ENCODE data around the gene CCDC88B. TPM values are rescaled to one million over a fixed set of nuclear protein-coding genes. Genes with fewer than 3 reads are reported as not detected.

CCDC88B gene
- total and polyA plus RNA-seq, 10 of the 15 experiments (the other 5 are each of a cell fraction or from before 2014, with no cell fraction given) = 0.24 to 66.0 (median 19.2) TPM

- intact Hi-C loops (cut with micrococcal nuclease; ENCODE audit: unreplicated experiment) = no loop called here
- Histone ChIP-seq H3K27me3 (replicated peaks in 1 of 2; ENCODE audit: control insufficient read depth in 2 of 2, insufficient read depth in 2 of 2, low read length in 1 of 2) (no peaks in the 10 kb centered on the region), H3K4me2 (ENCODE audit: control insufficient read depth, insufficient read depth) (no peak overlapping the region), H2AFZ (ENCODE audit: control insufficient read depth, low read depth, low read length) (no peak overlapping the region), H3K4me1 (ENCODE audit: control insufficient read depth, insufficient read depth, low read length) (peaks cover 4% of the 10 kb centered on the region; the same call in 1 of the 2 replicates), H3K27ac (ENCODE audit: control insufficient read depth, insufficient read depth) (no peak overlapping the region), H3K79me2 (ENCODE audit: control insufficient read depth, insufficient read depth, low read length) (peaks cover 22% of the 10 kb centered on the region), H3K36me3 (ENCODE audit: control insufficient read depth in 2 of 2, insufficient read depth in 2 of 2, low read length in 1 of 2) (peaks cover 0 to 2% of the 10 kb centered on the region in 2 experiments; a peak in 2 of 4 replicates), H3K9me3 (replicated peaks; ENCODE audit: control insufficient read depth, insufficient read depth, low read length) (no peaks in the 10 kb centered on the region), H4K20me1 (ENCODE audit: control insufficient read depth, insufficient read depth) (no peaks in the 10 kb centered on the region), H3K4me3 (no peak overlapping the region), H3K9ac (ENCODE audit: control insufficient read depth, insufficient read depth, low read length) (no peak overlapping the region)
- BruUV-seq (replicated peaks) = no TSS peak
- ChIA-PET CTCF (interaction anchor here (0.6 to 3.6 kb wide), 3 partner anchors 10 to 33 kb away, joined by 3 to 18 read pairs (median 3); no protein-coding TSS in a partner anchor), RAD21 (ENCODE audit: unreplicated experiment) (no interaction called here), POLR2A (interaction anchor here (2.1 kb wide), 1 partner anchor 10 kb away, joined by 6 read pairs; no protein-coding TSS in a partner anchor), SMC1A (ENCODE audit: uncharacterized antibody, unreplicated experiment) (interaction anchor here (1.5 kb wide), 1 partner anchor 10 kb away, joined by 4 read pairs; no protein-coding TSS in a partner anchor)
- DNase-seq (ENCODE audit: low read depth, low spot score) (no peak), ATAC-seq (no peak), FAIRE-seq (no peak)
- TF ChIP-seq NR2F1 (conservative IDR thresholded peaks at IDR 0.05) = no peak
- TF ChIP-seq PML (IDR thresholded peaks at IDR 0.05; ENCODE audit: low read length) = no peak
- TF ChIP-seq SPI1 (IDR thresholded peaks at IDR 0.05; ENCODE audit: borderline replicate concordance, insufficient read depth, low read depth, low read length) = no peak
- no peak for TF ChIP-seq MTA2 (IDR thresholded peaks at IDR 0.05; ENCODE audit: low read depth)
- TF ChIP-seq NBN (IDR thresholded peaks at IDR 0.05) = no peak
- no peak for TF ChIP-seq JUND (IDR thresholded peaks at IDR 0.05; ENCODE audit: low read depth, low read length)
- no peak for TF ChIP-seq ASH2L (IDR thresholded peaks at IDR 0.05; ENCODE audit: borderline replicate concordance, low read depth)
- TF ChIP-seq ZNF687 (IDR thresholded peaks at IDR 0.05) = no peak
- no peak for TF ChIP-seq PBX3 (IDR thresholded peaks at IDR 0.05; ENCODE audit: insufficient replicate concordance, low read depth, low read length)
- TF ChIP-seq FOXM1 (IDR thresholded peaks at IDR 0.05; ENCODE audit: low read depth, low read length) = no peak
- TF ChIP-seq ZNF592 (IDR thresholded peaks at IDR 0.05) = no peak
- no peak for TF ChIP-seq NFXL1 (IDR thresholded peaks at IDR 0.05; ENCODE audit: borderline replicate concordance)
- TF ChIP-seq EGR1 (IDR thresholded peaks at IDR 0.05; ENCODE audit: borderline replicate concordance in 1 of 2, low read depth in 2 of 2, low read length in 2 of 2) = no peak
- 88% methylated on average over 5 of the region's 5 CpGs for WGBS (ENCODE audit: insufficient coverage, insufficient replicate concordance, low lambda C conversion rate, missing lambda C conversion rate)
- in situ Hi-C loops (cut with MboI) = no loop called here
Measured at GRCh38 chr11:64321533-64321932, 18.5 kb upstream of the CCDC88B start.
